ENCODE data around the gene ASB7. TPM values are rescaled to one million over a fixed set of nuclear protein-coding genes. Genes with fewer than 3 reads are reported as not detected.
A peak's percentile ranks its signal among the peaks of the same experiment; 100 is the strongest.

The ASB7 gene
- total and polyA plus RNA-seq, 3 experiments from 2014 or later: 11.2 to 16.0 (median 14.9) TPM

DNA sequence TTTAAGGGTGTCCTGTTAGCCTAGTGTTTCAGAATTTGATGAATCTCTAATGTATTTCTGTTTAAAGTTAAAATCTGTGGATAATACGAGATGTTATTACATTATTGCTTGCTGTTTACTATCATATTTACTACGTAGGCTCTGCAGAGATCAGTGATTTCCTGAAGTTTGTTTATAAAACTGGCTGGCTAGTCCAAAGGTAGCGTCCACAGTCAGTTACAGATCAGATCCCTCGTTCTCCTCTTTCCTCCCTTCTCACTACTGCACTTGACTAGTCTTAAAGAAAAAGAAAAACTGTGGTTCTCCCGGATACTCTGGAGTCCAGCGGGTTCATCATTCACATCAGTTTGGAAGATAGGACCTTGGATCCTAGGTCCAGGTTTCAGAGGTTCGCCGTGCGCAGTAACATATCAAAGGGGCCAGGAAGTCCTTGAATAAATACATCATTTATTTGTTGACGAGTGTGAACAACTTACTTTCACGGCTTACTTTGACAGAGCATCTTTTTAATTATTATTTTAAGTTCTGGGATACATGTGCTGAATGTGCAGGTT, 35.9 kb downstream of the ASB7 start:
- H3K4me1 ChIP-seq (ENCODE audit: insufficient read depth, low read length): peaks cover 23% of the 10 kb centered on the region
- peaks cover 3% of the 10 kb centered on the region for H3K36me3 ChIP-seq (ENCODE audit: insufficient read depth, low read length)
- Mint-ChIP-seq H3K4me1 (peaks cover 61 to 88% (median 85%) of the 10 kb centered on the region in 3 donors), H3K4me3 (peak overlapping the region in 1 of 7 donors; percentile 44), H3K27ac (peak overlapping the region in 1 of 8 donors; percentile 15), H3K9me3 (no peaks in the 10 kb centered on the region), H3K36me3 (peaks cover 0 to 31% (median 13%) of the 10 kb centered on the region in 3 donors), H3K27me3 (no peaks in the 10 kb centered on the region)
- DNase-seq: no peak
- H3K9me3 ChIP-seq (ENCODE audit: low read length): no peaks in the 10 kb centered on the region
- H3K27me3 ChIP-seq (ENCODE audit: insufficient read depth, low read length, poor library complexity, severe bottlenecking): no peaks in the 10 kb centered on the region
- no peak overlapping the region for H3K27ac ChIP-seq (ENCODE audit: low read depth, low read length)
- CTCF ChIA-PET: no interaction called here
- POLR2A ChIA-PET: no interaction called here
- no peak overlapping the region for H3K4me3 ChIP-seq (ENCODE audit: low read length)

- Histone ChIP-seq H3K36me3 (ENCODE audit: insufficient read depth, low read length) (no peaks in the 10 kb centered on the region), H3K4me1 (ENCODE audit: insufficient read depth, low read length) (peaks cover 12% of the 10 kb centered on the region), H3K9me3 (ENCODE audit: low read length) (no peaks in the 10 kb centered on the region), H3K4me3 (ENCODE audit: low read length) (no peak overlapping the region), H3K27ac (ENCODE audit: low read depth, low read length) (no peak overlapping the region), H3K27me3 (ENCODE audit: insufficient read depth, low read length, poor library complexity, severe bottlenecking) (no peaks in the 10 kb centered on the region)
- Mint-ChIP-seq H3K9me3 (no peaks in the 10 kb centered on the region), H3K4me1 (peaks cover 46 to 67% (median 66%) of the 10 kb centered on the region in 3 donors), H3K4me3 (peak overlapping the region in 1 of 7 donors; percentile 6), H3K36me3 (peaks cover 0 to 9% (median 3%) of the 10 kb centered on the region in 3 donors), H3K27ac (peak overlapping the region in 2 of 8 donors; percentile 23 to 74), H3K27me3 (no peaks in the 10 kb centered on the region)
- DNase-seq: no peak
- ChIA-PET POLR2A (no interaction called here), CTCF (interaction anchor here (1.3 kb wide), 1 partner anchor 231 kb away, joined by 3 read pairs; no protein-coding TSS in a partner anchor)
Measured at GRCh38 chr15:100642213-100642949, 40.0 kb downstream of the ASB7 start.

DNA sequence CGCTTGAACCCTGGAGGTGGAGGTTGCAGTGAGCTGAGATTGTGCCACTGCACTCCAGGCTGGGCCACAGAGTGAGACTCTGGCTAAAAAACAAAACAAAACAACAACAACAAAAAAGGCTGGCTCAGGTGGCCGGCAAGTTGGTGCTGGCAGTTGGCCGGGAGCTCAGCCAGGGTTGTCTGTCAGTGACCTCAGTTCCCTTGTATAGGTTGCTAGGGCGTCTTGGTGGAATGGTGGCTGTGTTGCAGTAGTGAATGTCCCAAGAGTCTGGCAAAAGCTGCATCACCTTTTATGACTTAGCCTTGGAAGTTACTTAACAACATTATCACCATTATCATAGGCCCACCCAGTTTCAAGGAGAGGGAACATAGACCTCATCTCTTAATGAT, 40.6 kb downstream of the ASB7 start:
- Histone ChIP-seq H3K27ac (ENCODE audit: low read depth, low read length) (no peak overlapping the region), H3K4me3 (ENCODE audit: low read length) (no peak overlapping the region), H3K4me1 (ENCODE audit: insufficient read depth, low read length) (peaks cover 12% of the 10 kb centered on the region), H3K9me3 (ENCODE audit: low read length) (no peaks in the 10 kb centered on the region), H3K27me3 (ENCODE audit: insufficient read depth, low read length, poor library complexity, severe bottlenecking) (no peaks in the 10 kb centered on the region), H3K36me3 (ENCODE audit: insufficient read depth, low read length) (no peaks in the 10 kb centered on the region)
- H3K27me3 Mint-ChIP-seq: no peaks in the 10 kb centered on the region
- CTCF ChIA-PET: interaction anchor here (1.3 kb wide), 1 partner anchor 230 kb away, joined by 3 read pairs; no protein-coding TSS in a partner anchor
- H3K4me3 Mint-ChIP-seq: no peak overlapping the region
- peaks cover 45 to 63% (median 62%) of the 10 kb centered on the region in 3 donors for H3K4me1 Mint-ChIP-seq
- peaks cover 0 to 7% (median 3%) of the 10 kb centered on the region in 3 donors for H3K36me3 Mint-ChIP-seq
- no peaks in the 10 kb centered on the region for H3K9me3 Mint-ChIP-seq
- H3K27ac Mint-ChIP-seq: peak overlapping the region in 1 of 8 donors; percentile 91
- DNase-seq: no peak
- POLR2A ChIA-PET: no interaction called here

DNA sequence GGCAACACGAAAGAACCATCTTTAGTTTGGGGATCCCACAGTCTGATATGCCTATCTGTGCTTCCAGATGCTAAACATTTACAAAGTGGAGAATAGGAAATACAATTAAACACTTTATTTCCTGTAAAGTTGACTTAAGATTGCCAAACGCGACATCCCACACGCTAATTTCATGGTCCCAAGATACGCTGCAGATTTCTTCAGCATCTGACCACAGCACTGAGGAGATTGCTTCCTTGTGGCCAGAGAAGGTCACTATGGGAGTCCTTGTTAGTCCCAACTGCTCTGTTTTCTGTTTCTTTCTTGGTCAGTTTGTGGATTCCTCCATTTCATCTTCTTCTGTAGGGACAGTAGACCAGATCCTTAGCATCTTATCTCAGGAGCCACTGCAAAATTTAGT, 43.3 kb downstream of the ASB7 start:
- no peak overlapping the region for H3K4me3 ChIP-seq (ENCODE audit: low read length)
- no peaks in the 10 kb centered on the region for H3K9me3 Mint-ChIP-seq
- no peaks in the 10 kb centered on the region for H3K9me3 ChIP-seq (ENCODE audit: low read length)
- peaks cover 0 to 26% (median 5%) of the 10 kb centered on the region in 3 donors for H3K36me3 Mint-ChIP-seq
- peaks cover 11% of the 10 kb centered on the region for H3K4me1 ChIP-seq (ENCODE audit: insufficient read depth, low read length)
- H3K4me3 Mint-ChIP-seq: no peak overlapping the region
- H3K27me3 ChIP-seq (ENCODE audit: insufficient read depth, low read length, poor library complexity, severe bottlenecking): no peaks in the 10 kb centered on the region
- H3K27me3 Mint-ChIP-seq: no peaks in the 10 kb centered on the region
- ChIA-PET POLR2A (no interaction called here), CTCF (no interaction called here)
- H3K4me1 Mint-ChIP-seq: peaks cover 32 to 43% (median 43%) of the 10 kb centered on the region in 3 donors
- peak overlapping the region in 2 of 8 donors; percentile 58 to 64 for H3K27ac Mint-ChIP-seq
- no peaks in the 10 kb centered on the region for H3K36me3 ChIP-seq (ENCODE audit: insufficient read depth, low read length)
- no peak for DNase-seq
- no peak overlapping the region for H3K27ac ChIP-seq (ENCODE audit: low read depth, low read length)

DNA sequence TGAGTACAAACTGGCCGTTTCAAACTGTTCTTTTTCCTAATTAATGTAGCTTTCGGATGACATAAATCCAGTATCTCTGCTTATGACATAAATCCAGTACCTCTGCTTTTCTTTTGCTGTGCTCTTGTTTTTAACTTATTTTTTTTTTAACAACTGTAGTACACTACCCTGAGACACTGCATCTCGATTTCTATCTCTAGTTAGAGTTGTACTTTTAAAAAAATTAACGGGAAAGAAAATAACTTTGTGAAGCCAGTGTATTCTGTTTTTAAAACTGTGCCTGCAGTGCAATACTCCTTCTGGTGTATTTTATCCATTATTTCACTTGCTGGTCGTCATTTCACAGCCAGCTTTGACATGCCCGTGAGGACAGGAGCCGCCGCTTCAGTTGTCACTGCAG, 46.6 kb downstream of the ASB7 start:
- no peak for DNase-seq
- no peaks in the 10 kb centered on the region for H3K27me3 ChIP-seq (ENCODE audit: insufficient read depth, low read length, poor library complexity, severe bottlenecking)
- peaks cover 12 to 19% (median 14%) of the 10 kb centered on the region in 3 donors for H3K4me1 Mint-ChIP-seq
- no peak overlapping the region for H3K4me3 Mint-ChIP-seq
- H3K9me3 Mint-ChIP-seq: no peaks in the 10 kb centered on the region
- H3K27ac Mint-ChIP-seq: no peak overlapping the region
- peaks cover 0 to 40% (median 11%) of the 10 kb centered on the region in 3 donors for H3K36me3 Mint-ChIP-seq
- no peaks in the 10 kb centered on the region for H3K9me3 ChIP-seq (ENCODE audit: low read length)
- POLR2A ChIA-PET: no interaction called here
- CTCF ChIA-PET: no interaction called here
- H3K4me1 ChIP-seq (ENCODE audit: insufficient read depth, low read length): no peaks in the 10 kb centered on the region
- H3K27me3 Mint-ChIP-seq: no peaks in the 10 kb centered on the region
- H3K36me3 ChIP-seq (ENCODE audit: insufficient read depth, low read length): no peaks in the 10 kb centered on the region
- no peak overlapping the region for H3K27ac ChIP-seq (ENCODE audit: low read depth, low read length)
- H3K4me3 ChIP-seq (ENCODE audit: low read length): no peak overlapping the region

- Histone ChIP-seq H3K9me3 (ENCODE audit: low read length) (no peaks in the 10 kb centered on the region), H3K27me3 (ENCODE audit: insufficient read depth, low read length, poor library complexity, severe bottlenecking) (no peaks in the 10 kb centered on the region), H3K36me3 (ENCODE audit: insufficient read depth, low read length) (no peaks in the 10 kb centered on the region), H3K27ac (ENCODE audit: low read depth, low read length) (no peak overlapping the region), H3K4me3 (ENCODE audit: low read length) (no peak overlapping the region), H3K4me1 (ENCODE audit: insufficient read depth, low read length) (no peaks in the 10 kb centered on the region)
- Mint-ChIP-seq H3K4me3 (no peak overlapping the region), H3K27ac (no peak overlapping the region), H3K4me1 (peaks cover 7 to 9% (median 8%) of the 10 kb centered on the region in 3 donors), H3K27me3 (no peaks in the 10 kb centered on the region), H3K36me3 (peaks cover 0 to 40% (median 11%) of the 10 kb centered on the region in 3 donors), H3K9me3 (no peaks in the 10 kb centered on the region)
- ChIA-PET POLR2A (no interaction called here), CTCF (no interaction called here)
- DNase-seq: no peak
Measured at GRCh38 chr15:100650685-100651084, 48.3 kb downstream of the ASB7 start.

GRCh38 chr15:100651253-100651652, 48.9 kb downstream of the ASB7 start:
- CTCF ChIA-PET: no interaction called here
- no peak for DNase-seq
- H3K4me1 Mint-ChIP-seq: peaks cover 3 to 5% (median 3%) of the 10 kb centered on the region in 3 donors
- no peak overlapping the region for H3K27ac Mint-ChIP-seq
- H3K9me3 Mint-ChIP-seq: no peaks in the 10 kb centered on the region
- Histone ChIP-seq H3K27me3 (ENCODE audit: insufficient read depth, low read length, poor library complexity, severe bottlenecking) (no peaks in the 10 kb centered on the region), H3K4me1 (ENCODE audit: insufficient read depth, low read length) (no peaks in the 10 kb centered on the region), H3K9me3 (ENCODE audit: low read length) (no peaks in the 10 kb centered on the region), H3K4me3 (ENCODE audit: low read length) (no peak overlapping the region), H3K36me3 (ENCODE audit: insufficient read depth, low read length) (no peaks in the 10 kb centered on the region), H3K27ac (ENCODE audit: low read depth, low read length) (no peak overlapping the region)
- peaks cover 0 to 40% (median 11%) of the 10 kb centered on the region in 3 donors for H3K36me3 Mint-ChIP-seq
- H3K27me3 Mint-ChIP-seq: no peaks in the 10 kb centered on the region
- POLR2A ChIA-PET: no interaction called here
- no peak overlapping the region for H3K4me3 Mint-ChIP-seq

GRCh38 chr15:100652116-100652515, 49.7 kb downstream of the ASB7 start:
- no peaks in the 10 kb centered on the region for H3K27me3 ChIP-seq (ENCODE audit: insufficient read depth, low read length, poor library complexity, severe bottlenecking)
- Mint-ChIP-seq H3K27ac (peak overlapping the region in 1 of 8 donors; percentile 15), H3K27me3 (no peaks in the 10 kb centered on the region), H3K4me3 (no peak overlapping the region), H3K4me1 (peaks cover 0 to 3% (median 0%) of the 10 kb centered on the region in 3 donors), H3K36me3 (peaks cover 0 to 39% (median 11%) of the 10 kb centered on the region in 3 donors), H3K9me3 (no peaks in the 10 kb centered on the region)
- no peaks in the 10 kb centered on the region for H3K9me3 ChIP-seq (ENCODE audit: low read length)
- ChIA-PET CTCF (no interaction called here), POLR2A (no interaction called here)
- H3K27ac ChIP-seq (ENCODE audit: low read depth, low read length): no peak overlapping the region
- no peaks in the 10 kb centered on the region for H3K36me3 ChIP-seq (ENCODE audit: insufficient read depth, low read length)
- no peak overlapping the region for H3K4me3 ChIP-seq (ENCODE audit: low read length)
- no peaks in the 10 kb centered on the region for H3K4me1 ChIP-seq (ENCODE audit: insufficient read depth, low read length)
- DNase-seq: no peak

Measured in CD8-positive, alpha-beta memory T cell (primary cell).